H1 (cell line): ENCODE results near the gene NAXE. TPM values are rescaled to one million over a fixed set of nuclear protein-coding genes. Genes with fewer than 3 reads are reported as not detected.

Source experiments
- CTCF ChIA-PET: fragments of 300-600 bp; sonication (Branson Sonifier 250); formaldehyde crosslinking; loops from one replicate; lab custom pipeline; 2021; ENCODE audit not compliant: partially characterized antibody; lab: Charles Lee
- POLR2A ChIA-PET: fragments of 300-600 bp; sonication (Branson Sonifier 250); formaldehyde crosslinking; loops from one replicate; lab custom pipeline; 2021; ENCODE audit warnings: inconsistent platforms; ENCODE audit not compliant: partially characterized antibody; lab: Charles Lee
- DNase-seq, 2 experiments: peaks; one replicate each; pipeline versions ENCODE4 v3.0.0 to v3.0.0-alpha.2; 2010 to 2022; ENCODE audit warnings: low spot score in 2 of 2, low read depth in 1 of 2, mixed read lengths in 1 of 2
- FAIRE-seq: peaks from 2 replicates; lab custom pipeline; 2011; peaks lifted over from hg19 to GRCh38; lab: Jason Lieb, UNC
- H2AFZ ChIP-seq: 2 replicates; pipeline ENCODE4 v1.8.1; 2012; ENCODE audit warnings: low read length, inconsistent platforms
- H2AK5ac ChIP-seq: 2 replicates; pipeline ENCODE4 v1.6.1; 2013; ENCODE audit warnings: low read depth, low read length
- H2BK120ac ChIP-seq: replicated peaks from 2 replicates; pipeline ENCODE3; 2013; ENCODE audit warnings: low read depth, low read length, inconsistent platforms
- H2BK12ac ChIP-seq: 2 replicates; pipeline ENCODE4 v1.6.1; 2013; ENCODE audit warnings: low read depth, low read length
- H2BK15ac ChIP-seq: 2 replicates; pipeline ENCODE4 v1.6.1; 2013; ENCODE audit warnings: low read length
- H2BK20ac ChIP-seq: 2 replicates; pipeline ENCODE4 v1.6.1; 2013; ENCODE audit warnings: low read length
- H2BK5ac ChIP-seq: 2 replicates; pipeline ENCODE4 v1.6.1; 2013; ENCODE audit warnings: low read depth, low read length
- H3K14ac ChIP-seq: 2 replicates; pipeline ENCODE4 v1.6.1; 2013; ENCODE audit warnings: inconsistent platforms; ENCODE audit not compliant: insufficient read length
- H3K18ac ChIP-seq: 2 replicates; pipeline ENCODE4 v1.6.1; 2013; ENCODE audit warnings: low read length; ENCODE audit errors: extremely low read depth
- H3K23ac ChIP-seq: 2 replicates; pipeline ENCODE4 v1.6.1; 2013; ENCODE audit warnings: inconsistent platforms; ENCODE audit not compliant: insufficient read length
- H3K23me2 ChIP-seq: 2 replicates; pipeline ENCODE4 v1.6.1; 2013; ENCODE audit warnings: low read depth, low read length
- H3K27ac ChIP-seq: 2 replicates; pipeline ENCODE4 v1.6.1; 2011; ENCODE audit warnings: low read depth, low read length, inconsistent platforms
- H3K27me3 ChIP-seq, 4 experiments: replicated peaks in 1 of 4; 1 replicate in 1 of 4; 2 replicates in 3 of 4; pipeline versions ENCODE4 v1.6.1 to v1.8.1; 2011 to 2013; ENCODE audit warnings: low read length in 3 of 4, mild to moderate bottlenecking in 3 of 4, inconsistent platforms in 2 of 4, mixed read lengths in 2 of 4, moderate library complexity in 1 of 4; ENCODE audit not compliant: control insufficient read depth in 3 of 4, insufficient read depth in 3 of 4; ENCODE audit errors: extremely low read depth in 1 of 4
- H3K36me3 ChIP-seq, 4 experiments: 2 replicates each; pipeline versions ENCODE4 v1.6.1 to v1.8.1; 2011 to 2013; ENCODE audit warnings: mild to moderate bottlenecking in 4 of 4, low read length in 3 of 4, moderate library complexity in 2 of 4, control low read depth in 1 of 4, inconsistent platforms in 1 of 4; ENCODE audit not compliant: insufficient read depth in 4 of 4, control insufficient read depth in 2 of 4
- H3K4ac ChIP-seq: replicated peaks from 2 replicates; pipeline ENCODE3; 2013; ENCODE audit warnings: low read length, low read depth, mixed read lengths, inconsistent platforms; ENCODE audit not compliant: insufficient read length
- H3K4me1 ChIP-seq, 4 experiments: replicated peaks in 1 of 4; 1 replicate in 1 of 4; 2 replicates in 3 of 4; pipeline versions ENCODE4 v1.6.1 to v1.8.1; 2011 to 2013; ENCODE audit warnings: low read length in 3 of 4, inconsistent platforms in 2 of 4, mixed read lengths in 1 of 4; ENCODE audit not compliant: insufficient read depth in 4 of 4, control insufficient read depth in 3 of 4
- H3K4me2 ChIP-seq, 2 experiments: 2 replicates each; pipeline versions ENCODE4 v1.6.1 to v1.8.1; 2011 to 2013; ENCODE audit warnings: low read depth in 2 of 2, low read length in 2 of 2, control low read depth in 1 of 2, inconsistent platforms in 1 of 2, mild to moderate bottlenecking in 1 of 2; ENCODE audit not compliant: insufficient read depth in 1 of 2
- H3K4me3 ChIP-seq, 4 experiments: fragments of 200-600, 300-600 bp in 1 of 4; sonication (generic), shearing (Covaris generic), sonication (Bioruptor Twin) in 1 of 4; 2 replicates each; pipeline versions ENCODE4 v1.5.1 to v1.8.1; 2011 to 2016; ENCODE audit warnings: low read length in 4 of 4, low read depth in 3 of 4, control low read depth in 2 of 4, inconsistent platforms in 2 of 4, mild to moderate bottlenecking in 2 of 4, mixed read lengths in 1 of 4, moderate library complexity in 1 of 4; ENCODE audit not compliant: insufficient read depth in 2 of 4; ENCODE audit errors: extremely low read depth in 1 of 4
- H3K56ac ChIP-seq: replicated peaks from 2 replicates; pipeline ENCODE3; 2013; ENCODE audit warnings: low read depth, mild to moderate bottlenecking, mixed read lengths, low read length, inconsistent platforms; ENCODE audit not compliant: insufficient read length
- H3K79me1 ChIP-seq: 2 replicates; pipeline ENCODE4 v1.6.1; 2013; ENCODE audit warnings: low read depth, low read length, control low read depth
- H3K79me2 ChIP-seq, 2 experiments: 2 replicates each; pipeline versions ENCODE4 v1.6.1 to v1.8.1; 2012 to 2013; ENCODE audit warnings: low read length in 2 of 2, mild to moderate bottlenecking in 2 of 2, inconsistent platforms in 1 of 2; ENCODE audit not compliant: insufficient read depth in 2 of 2, control insufficient read depth in 1 of 2
- H3K9ac ChIP-seq, 4 experiments: replicated peaks in 1 of 4; 1 replicate in 1 of 4; 2 replicates in 3 of 4; pipeline versions ENCODE4 v1.6.1 to v1.8.1; 2011 to 2013; ENCODE audit warnings: low read depth in 3 of 4, low read length in 3 of 4, control low read depth in 2 of 4, mild to moderate bottlenecking in 2 of 4, moderate library complexity in 2 of 4, inconsistent platforms in 1 of 4; ENCODE audit errors: extremely low read depth in 1 of 4
- H3K9me3 ChIP-seq, 2 experiments: 2 replicates each; pipeline versions ENCODE4 v1.6.1 to v1.8.1; 2012 to 2013; ENCODE audit warnings: mild to moderate bottlenecking in 2 of 2, moderate library complexity in 2 of 2, control low read depth in 1 of 2, inconsistent platforms in 1 of 2, low read depth in 1 of 2, low read length in 1 of 2, mixed read lengths in 1 of 2; ENCODE audit not compliant: insufficient read depth in 2 of 2
- H4K20me1 ChIP-seq, 2 experiments: replicated peaks in 1 of 2; 2 replicates each; pipeline versions ENCODE3 to v1.8.1; 2011 to 2013; ENCODE audit warnings: inconsistent platforms in 2 of 2, low read length in 2 of 2, mild to moderate bottlenecking in 1 of 2; ENCODE audit not compliant: insufficient read depth in 2 of 2, control insufficient read depth in 1 of 2
- H4K5ac ChIP-seq: 2 replicates; pipeline ENCODE4 v1.6.1; 2013; ENCODE audit warnings: low read length, low read depth, mixed read lengths, inconsistent platforms; ENCODE audit not compliant: insufficient read length
- H4K8ac ChIP-seq: 2 replicates; pipeline ENCODE4 v1.8.0; 2013; ENCODE audit warnings: mild to moderate bottlenecking, moderate library complexity, low read length, inconsistent platforms; ENCODE audit not compliant: insufficient read depth; ENCODE audit errors: extremely low read depth
- H4K91ac ChIP-seq: replicated peaks from 2 replicates; pipeline ENCODE3; 2013; ENCODE audit warnings: low read length, mixed read lengths, inconsistent platforms; ENCODE audit not compliant: insufficient read length
- E2F6 ChIP-seq: IDR thresholded peaks from 2 replicates; pipeline ENCODE4 v1.6.1; 2012; ENCODE audit warnings: inconsistent platforms
- HDAC6 ChIP-seq: IDR thresholded peaks from one replicate; pipeline ENCODE4 v1.7.1; 2012; ENCODE audit warnings: low read depth, mild to moderate bottlenecking, inconsistent platforms, low read length, moderate library complexity
- NANOG ChIP-seq: IDR thresholded peaks from 2 replicates; pipeline ENCODE4 v1.6.1; 2011; ENCODE audit warnings: low read length, low read depth, mild to moderate bottlenecking, inconsistent platforms; ENCODE audit not compliant: insufficient read depth, poor library complexity, severe bottlenecking
- SP4 ChIP-seq: IDR thresholded peaks from 2 replicates; pipeline ENCODE4 v1.6.1; 2012; ENCODE audit warnings: low read length, inconsistent platforms
- WGBS, 2 experiments: shearing (Covaris generic) in 1 of 2; methylation state at CpG; one replicate each; pipeline versions ENCODE4 v1.1.6 to v1.1.7; 2013 to 2015; ENCODE audit warnings: low lambda C conversion rate in 2 of 2, mixed read lengths in 2 of 2, inconsistent platforms in 1 of 2, low coverage in 1 of 2, missing lambda C conversion rate in 1 of 2; ENCODE audit not compliant: insufficient replicate concordance in 2 of 2, insufficient coverage in 1 of 2, insufficient read length in 1 of 2; ENCODE audit errors: extremely low coverage in 1 of 2, missing lambda C conversion rate in 1 of 2; 5-methylcytosine and 5-hydroxymethylcytosine counted together
- polyA plus RNA-seq, 7 experiments: library from polyadenylated mRNA; depleted of rRNA in 3 of 7; stranded (reverse) in 5 of 7; unstranded in 2 of 7; fragments of >200 nt in 5 of 7; fragments of 200-250 nt in 2 of 7; gene quantifications; 1 replicate in 5 of 7; 2 replicates in 1 of 7; 4 replicates in 1 of 7; pipeline versions ENCODE4 v1.2.1 to v1.2.3, GENCODE V29; 2011 to 2013; ENCODE audit warnings: missing spikeins in 2 of 7, mixed read lengths in 2 of 7
- total RNA-seq: library from RNA; stranded (reverse); fragmentation: NEBNext Ultra II Directional; extraction: Animal tissue kit (Norgen Biotek cat#: 25700); gene quantifications from 2 replicates; pipeline ENCODE4 v1.2.1, GENCODE V29; 2021

NAXE gene
- total and polyA plus RNA-seq, 2 of the 8 experiments (the other 6 are each of a cell fraction or from before 2014, with no cell fraction given) = 73.1 to 74.3 TPM

- no peak overlapping the region for H4K5ac ChIP-seq
- H3K4me1 ChIP-seq = no peaks in the 10 kb centered on the region
- H3K79me1 ChIP-seq = no peaks in the 10 kb centered on the region
- H3K9ac ChIP-seq = no peak overlapping the region
- no peak overlapping the region for H3K18ac ChIP-seq
- no peak overlapping the region for H3K27ac ChIP-seq
- peaks cover 0 to 3% of the 10 kb centered on the region in 2 experiments for H4K20me1 ChIP-seq
- no peak overlapping the region for H4K8ac ChIP-seq
- no peak for FAIRE-seq
- no peaks in the 10 kb centered on the region for H3K9me3 ChIP-seq
- no peak overlapping the region for H2BK120ac ChIP-seq
- DNase-seq = no peak
- peaks cover 13 to 28% (median 24%) of the 10 kb centered on the region in 4 experiments; a peak in 7 of 8 replicates for H3K36me3 ChIP-seq
- WGBS, 2 experiments = 70% methylated on average over 5 of the region's 5 CpGs; no CpG with 5 or more reads in 1 of the 2 experiments
- no peak overlapping the region for H3K56ac ChIP-seq
- no peak overlapping the region for H3K4me3 ChIP-seq
- no peak overlapping the region for H2AK5ac ChIP-seq
- no peak overlapping the region for H2BK5ac ChIP-seq
- no peak overlapping the region for H2BK12ac ChIP-seq
- H3K4ac ChIP-seq = no peak overlapping the region
- no peak overlapping the region for H3K23ac ChIP-seq
- CTCF ChIA-PET = interaction anchor here (0.6 to 2.0 kb wide), 3 partner anchors 11 to 59 kb away, joined by 3 to 7 read pairs (median 4); no protein-coding TSS in a partner anchor
- no peak overlapping the region for H2BK15ac ChIP-seq
- H3K27me3 ChIP-seq = no peaks in the 10 kb centered on the region
- no peak overlapping the region for H3K4me2 ChIP-seq
- no peak overlapping the region for H2AFZ ChIP-seq
- H2BK20ac ChIP-seq = no peak overlapping the region
- no peaks in the 10 kb centered on the region for H3K79me2 ChIP-seq
- H4K91ac ChIP-seq = no peak overlapping the region
- no peak overlapping the region for H3K14ac ChIP-seq
- POLR2A ChIA-PET = interaction anchor here (1.5 to 1.8 kb wide), 2 partner anchors 11 to 23 kb away, joined by 3 to 4 read pairs; no protein-coding TSS in a partner anchor
- no peaks in the 10 kb centered on the region for H3K23me2 ChIP-seq
- no peak for TF ChIP-seq HDAC6
- no peak for TF ChIP-seq E2F6
- TF ChIP-seq NANOG = no peak
- TF ChIP-seq SP4 = no peak
These were observed 30.9 kb upstream of the NAXE start for GRCh38 chr1:156560585-156561163.
